Neural cell (in vitro differentiated cells): ENCODE data around the gene RPUSD2. TPM values are rescaled to one million over a fixed set of nuclear protein-coding genes. Genes with fewer than 3 reads are reported as not detected.

ENCODE experiments used
- H2AFZ ChIP-seq: fragments of 200-600, 300-800 bp; sonication (generic), shearing (Covaris generic); 2 replicates; pipeline ENCODE4 v1.6.0; 2014; ENCODE audit warnings: low read depth, mild to moderate bottlenecking, antibody characterized with exemption, low read length, moderate library complexity
- H3F3A ChIP-seq: fragments of 200-600 bp; shearing (Covaris generic); 2 replicates; pipeline ENCODE4 v1.6.1; 2016; ENCODE audit warnings: mild to moderate bottlenecking, moderate library complexity, mixed read lengths, antibody characterized with exemption, low read length; ENCODE audit not compliant: insufficient read depth, poor library complexity, severe bottlenecking
- H3K27ac ChIP-seq: fragments of 200-600, 300-800 bp; sonication (generic), shearing (Covaris generic); 2 replicates; pipeline ENCODE4 v1.5.1; 2014; ENCODE audit warnings: mild to moderate bottlenecking, low read length, moderate library complexity
- H3K27me3 ChIP-seq: fragments of 300-800, 200-600 bp; sonication (generic), shearing (Covaris generic); 2 replicates; pipeline ENCODE4 v1.6.0; 2014; ENCODE audit warnings: mild to moderate bottlenecking, low read depth, low read length, moderate library complexity; ENCODE audit not compliant: insufficient read depth
- H3K36me3 ChIP-seq: fragments of 300-800, 200-600 bp; sonication (generic), shearing (Covaris generic); 2 replicates; pipeline ENCODE4 v1.5.1; 2014; ENCODE audit warnings: mild to moderate bottlenecking, antibody characterized with exemption, low read length, moderate library complexity; ENCODE audit not compliant: insufficient read depth
- H3K4me2 ChIP-seq: fragments of 300-800, 200-600 bp; sonication (generic), shearing (Covaris generic); 2 replicates; pipeline ENCODE4 v1.6.0; 2014; ENCODE audit warnings: mild to moderate bottlenecking, low read length
- H3K4me3 ChIP-seq: fragments of 300-800, 200-600 bp; sonication (generic), shearing (Covaris generic); 2 replicates; pipeline ENCODE4 v1.5.1; 2014; ENCODE audit warnings: mild to moderate bottlenecking, low read length, moderate library complexity
- H3K79me2 ChIP-seq: fragments of 200-600 bp; shearing (Covaris generic); replicated peaks from 2 replicates; pipeline ENCODE4 v1.6.0; 2014; ENCODE audit warnings: mild to moderate bottlenecking, low read length, moderate library complexity; ENCODE audit not compliant: insufficient read depth
- H3K9ac ChIP-seq: fragments of 300-800, 200-600 bp; sonication (generic), shearing (Covaris generic); 2 replicates; pipeline ENCODE4 v1.6.1; 2016; ENCODE audit warnings: mild to moderate bottlenecking, low read length, mixed read lengths
- H3K9me2 ChIP-seq: fragments of 200-600 bp; shearing (Covaris generic); 2 replicates; pipeline ENCODE4 v1.6.1; 2016; ENCODE audit warnings: mild to moderate bottlenecking, low read length, mixed read lengths; ENCODE audit not compliant: insufficient read depth
- H3K9me3 ChIP-seq: fragments of 200-600, 300-800 bp; sonication (generic), shearing (Covaris generic); 2 replicates; pipeline ENCODE4 v1.6.1; 2016; ENCODE audit warnings: mild to moderate bottlenecking, mixed run types, low read length, moderate library complexity, mixed read lengths
- H4K20me1 ChIP-seq: fragments of 200-600 bp; shearing (Covaris generic); 2 replicates; pipeline ENCODE4 v1.6.1; 2016; ENCODE audit warnings: mild to moderate bottlenecking, mixed run types; ENCODE audit not compliant: insufficient read depth
- EP300 ChIP-seq: fragments of 450-650 bp; conservative IDR thresholded peaks from 2 replicates; pipeline ENCODE4 v1.6.1; 2014; ENCODE audit warnings: antibody characterized with exemption, mild to moderate bottlenecking, moderate library complexity; ENCODE audit not compliant: poor library complexity, severe bottlenecking
- EZH2 ChIP-seq: fragments of 200-600, 300-800 bp; shearing (Covaris generic), sonication (generic); IDR thresholded peaks from 2 replicates; pipeline ENCODE4 v1.6.1; 2014; ENCODE audit warnings: antibody characterized with exemption, low read length, borderline replicate concordance, mild to moderate bottlenecking; ENCODE audit not compliant: insufficient read depth, poor library complexity, severe bottlenecking
- MXI1 ChIP-seq: fragments of 450-650 bp; conservative IDR thresholded peaks from 2 replicates; pipeline ENCODE4 v1.6.1; 2014; ENCODE audit warnings: antibody characterized with exemption, mild to moderate bottlenecking; ENCODE audit not compliant: poor library complexity, severe bottlenecking
- POLR2AphosphoS5 ChIP-seq: IDR thresholded peaks from 2 replicates; pipeline ENCODE4 v1.6.1; 2012
- RAD21 ChIP-seq: fragments of 450-650 bp; conservative IDR thresholded peaks from 2 replicates; pipeline ENCODE4 v1.6.1; 2014; ENCODE audit warnings: antibody characterized with exemption, mild to moderate bottlenecking, moderate library complexity
- SMC3 ChIP-seq: fragments of 450-650 bp; conservative IDR thresholded peaks from 2 replicates; pipeline ENCODE4 v1.6.1; 2014; ENCODE audit warnings: antibody characterized with exemption, mild to moderate bottlenecking, moderate library complexity; ENCODE audit not compliant: poor library complexity
- TAF1 ChIP-seq: IDR thresholded peaks from 2 replicates; pipeline ENCODE4 v1.6.1; 2012; ENCODE audit warnings: low read depth
- polyA plus RNA-seq: library from polyadenylated mRNA; depleted of rRNA; stranded (reverse); fragments of >200 nt; gene quantifications from 2 replicates; pipeline ENCODE4 v1.2.3, GENCODE V29; 2014
- TF ChIP-seq, protein P1 (sequence below): IDR thresholded peaks from 2 replicates; pipeline ENCODE4 v1.6.1; 2012; ENCODE audit warnings: borderline replicate concordance
- TF ChIP-seq, protein P2 (sequence below): fragments of 450-650 bp; IDR thresholded peaks from 2 replicates; pipeline ENCODE4 v1.5.1; 2014; ENCODE audit warnings: antibody characterized with exemption, mild to moderate bottlenecking, moderate library complexity; ENCODE audit not compliant: poor library complexity, severe bottlenecking

Gene RPUSD2
- polyA plus RNA-seq, 1 donor from 2014 or later = 13.2 TPM

DNA sequence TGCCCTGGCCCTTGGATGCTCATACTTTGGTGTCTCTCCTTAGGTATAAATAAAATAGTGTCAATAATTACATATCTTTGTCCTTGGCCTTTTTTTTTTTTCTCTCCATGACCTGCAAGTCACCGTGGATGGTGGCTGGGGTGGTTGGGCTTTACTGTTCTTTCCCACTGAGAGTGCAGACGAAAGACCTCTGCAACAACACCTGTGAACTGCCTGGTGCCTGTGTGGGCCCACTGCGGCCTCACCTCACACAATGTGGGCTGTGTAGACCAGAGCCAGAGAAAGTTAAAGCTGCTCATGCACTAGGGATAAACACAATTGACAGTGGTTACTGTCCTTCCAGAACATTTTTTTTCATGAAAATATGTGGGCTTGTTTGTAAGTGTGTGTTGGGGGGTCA is 43.2 kb upstream of the RPUSD2 start:
- Histone ChIP-seq H2AFZ (no peak overlapping the region), H3K9me3 (no peaks in the 10 kb centered on the region), H3K9ac (no peak overlapping the region), H3K9me2 (no peaks in the 10 kb centered on the region), H3K27me3 (no peaks in the 10 kb centered on the region), H3K27ac (no peak overlapping the region), H3K4me2 (no peak overlapping the region), H4K20me1 (no peaks in the 10 kb centered on the region), H3K36me3 (no peaks in the 10 kb centered on the region), H3K79me2 (no peaks in the 10 kb centered on the region), H3K4me3 (no peak overlapping the region), H3F3A (no peaks in the 10 kb centered on the region)
- TF ChIP-seq EZH2 (no peak), MXI1 (no peak), POLR2AphosphoS5 (no peak), TAF1 (no peak), SMC3 (no peak), RAD21 (no peak), EP300 (no peak)
- TF ChIP-seq, protein P1, sequence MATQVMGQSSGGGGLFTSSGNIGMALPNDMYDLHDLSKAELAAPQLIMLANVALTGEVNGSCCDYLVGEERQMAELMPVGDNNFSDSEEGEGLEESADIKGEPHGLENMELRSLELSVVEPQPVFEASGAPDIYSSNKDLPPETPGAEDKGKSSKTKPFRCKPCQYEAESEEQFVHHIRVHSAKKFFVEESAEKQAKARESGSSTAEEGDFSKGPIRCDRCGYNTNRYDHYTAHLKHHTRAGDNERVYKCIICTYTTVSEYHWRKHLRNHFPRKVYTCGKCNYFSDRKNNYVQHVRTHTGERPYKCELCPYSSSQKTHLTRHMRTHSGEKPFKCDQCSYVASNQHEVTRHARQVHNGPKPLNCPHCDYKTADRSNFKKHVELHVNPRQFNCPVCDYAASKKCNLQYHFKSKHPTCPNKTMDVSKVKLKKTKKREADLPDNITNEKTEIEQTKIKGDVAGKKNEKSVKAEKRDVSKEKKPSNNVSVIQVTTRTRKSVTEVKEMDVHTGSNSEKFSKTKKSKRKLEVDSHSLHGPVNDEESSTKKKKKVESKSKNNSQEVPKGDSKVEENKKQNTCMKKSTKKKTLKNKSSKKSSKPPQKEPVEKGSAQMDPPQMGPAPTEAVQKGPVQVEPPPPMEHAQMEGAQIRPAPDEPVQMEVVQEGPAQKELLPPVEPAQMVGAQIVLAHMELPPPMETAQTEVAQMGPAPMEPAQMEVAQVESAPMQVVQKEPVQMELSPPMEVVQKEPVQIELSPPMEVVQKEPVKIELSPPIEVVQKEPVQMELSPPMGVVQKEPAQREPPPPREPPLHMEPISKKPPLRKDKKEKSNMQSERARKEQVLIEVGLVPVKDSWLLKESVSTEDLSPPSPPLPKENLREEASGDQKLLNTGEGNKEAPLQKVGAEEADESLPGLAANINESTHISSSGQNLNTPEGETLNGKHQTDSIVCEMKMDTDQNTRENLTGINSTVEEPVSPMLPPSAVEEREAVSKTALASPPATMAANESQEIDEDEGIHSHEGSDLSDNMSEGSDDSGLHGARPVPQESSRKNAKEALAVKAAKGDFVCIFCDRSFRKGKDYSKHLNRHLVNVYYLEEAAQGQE = no peak
- TF ChIP-seq, protein P2, sequence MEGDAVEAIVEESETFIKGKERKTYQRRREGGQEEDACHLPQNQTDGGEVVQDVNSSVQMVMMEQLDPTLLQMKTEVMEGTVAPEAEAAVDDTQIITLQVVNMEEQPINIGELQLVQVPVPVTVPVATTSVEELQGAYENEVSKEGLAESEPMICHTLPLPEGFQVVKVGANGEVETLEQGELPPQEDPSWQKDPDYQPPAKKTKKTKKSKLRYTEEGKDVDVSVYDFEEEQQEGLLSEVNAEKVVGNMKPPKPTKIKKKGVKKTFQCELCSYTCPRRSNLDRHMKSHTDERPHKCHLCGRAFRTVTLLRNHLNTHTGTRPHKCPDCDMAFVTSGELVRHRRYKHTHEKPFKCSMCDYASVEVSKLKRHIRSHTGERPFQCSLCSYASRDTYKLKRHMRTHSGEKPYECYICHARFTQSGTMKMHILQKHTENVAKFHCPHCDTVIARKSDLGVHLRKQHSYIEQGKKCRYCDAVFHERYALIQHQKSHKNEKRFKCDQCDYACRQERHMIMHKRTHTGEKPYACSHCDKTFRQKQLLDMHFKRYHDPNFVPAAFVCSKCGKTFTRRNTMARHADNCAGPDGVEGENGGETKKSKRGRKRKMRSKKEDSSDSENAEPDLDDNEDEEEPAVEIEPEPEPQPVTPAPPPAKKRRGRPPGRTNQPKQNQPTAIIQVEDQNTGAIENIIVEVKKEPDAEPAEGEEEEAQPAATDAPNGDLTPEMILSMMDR = no peak

DNA sequence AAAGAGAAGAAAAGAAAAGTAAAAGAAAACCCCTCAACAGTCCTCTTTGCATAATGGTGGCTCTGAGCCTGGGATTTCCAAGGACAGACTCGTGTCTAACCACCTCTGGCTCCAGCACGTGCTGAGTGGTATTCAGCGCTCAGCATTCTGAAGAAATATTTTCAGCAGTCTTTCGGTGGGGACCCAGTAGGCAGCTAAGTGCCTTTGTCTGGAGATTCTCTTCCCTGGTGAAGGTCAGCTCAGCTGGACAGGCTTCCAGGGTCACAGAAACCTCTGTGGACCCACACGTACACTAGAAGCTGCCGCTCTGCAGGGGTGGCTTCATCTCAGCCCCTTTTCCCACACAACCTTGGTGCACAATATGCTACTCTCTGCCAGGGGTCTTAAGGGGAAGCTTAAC is 40.3 kb upstream of the RPUSD2 start:
- Histone ChIP-seq H3K79me2 (no peaks in the 10 kb centered on the region), H4K20me1 (no peaks in the 10 kb centered on the region), H3K9me2 (no peaks in the 10 kb centered on the region), H2AFZ (no peak overlapping the region), H3K27me3 (no peaks in the 10 kb centered on the region), H3K36me3 (no peaks in the 10 kb centered on the region), H3K27ac (no peak overlapping the region), H3K4me2 (no peak overlapping the region), H3F3A (no peaks in the 10 kb centered on the region), H3K9ac (no peak overlapping the region), H3K9me3 (no peaks in the 10 kb centered on the region), H3K4me3 (no peak overlapping the region)
- TF ChIP-seq MXI1 (no peak), SMC3 (no peak), TAF1 (no peak), POLR2AphosphoS5 (no peak), EP300 (no peak), RAD21 (no peak), EZH2 (no peak)
- TF ChIP-seq, protein P1 = no peak
- TF ChIP-seq, protein P2 = no peak
